HepG2 (cell line): ENCODE data around the gene C2orf42. TPM values are rescaled to one million over a fixed set of nuclear protein-coding genes. Genes with fewer than 3 reads are reported as not detected.

Experiments used
- FOXK2 ChIP-seq: fragments of 450-650 bp; IDR thresholded peaks from 2 replicates; pipeline ENCODE4 v1.6.1; 2016
- GZF1 ChIP-seq: sonication (generic); formaldehyde crosslinking; IDR thresholded peaks from 2 replicates; pipeline ENCODE4 v1.5.1; 2020; ENCODE audit warnings: mild to moderate bottlenecking, missing genetic modification reagents
- HOXD1 ChIP-seq: sonication (generic); formaldehyde crosslinking; IDR thresholded peaks from 2 replicates; pipeline ENCODE4 v1.5.0; 2020; ENCODE audit warnings: missing genetic modification reagents
- NFKB2 ChIP-seq: sonication (generic); formaldehyde crosslinking; IDR thresholded peaks from 2 replicates; pipeline ENCODE4 v1.4.0; 2020; ENCODE audit warnings: missing genetic modification reagents, borderline replicate concordance
- NPAS2 ChIP-seq: sonication (generic); formaldehyde crosslinking; IDR thresholded peaks from 2 replicates; pipeline ENCODE4 v1.8.0; 2022; ENCODE audit warnings: mild to moderate bottlenecking, missing genetic modification reagents, borderline replicate concordance
- RAD21 ChIP-seq: fragments of 450-650 bp; formaldehyde crosslinking; IDR thresholded peaks from 2 replicates; pipeline ENCODE4 v1.5.0; 2020; ENCODE audit warnings: mild to moderate bottlenecking
- ZFX ChIP-seq: sonication (generic); formaldehyde crosslinking; IDR thresholded peaks from 2 replicates; pipeline ENCODE4 v1.4.0; 2020; ENCODE audit warnings: mild to moderate bottlenecking, low read depth, missing genetic modification reagents, moderate library complexity
- ZNF274 ChIP-seq: sonication (generic); formaldehyde crosslinking; IDR thresholded peaks from 2 replicates; pipeline ENCODE4 v1.5.1; 2020; ENCODE audit warnings: mild to moderate bottlenecking, missing genetic modification reagents
- ZNF354B ChIP-seq: sonication (generic); formaldehyde crosslinking; IDR thresholded peaks from 2 replicates; pipeline ENCODE4 v1.8.0; 2022; ENCODE audit warnings: mild to moderate bottlenecking, missing genetic modification reagents
- ZNF414 ChIP-seq: sonication (generic); formaldehyde crosslinking; IDR thresholded peaks from 2 replicates; pipeline ENCODE4 v1.5.0; 2020; ENCODE audit warnings: missing genetic modification reagents
- ZNF766 ChIP-seq: sonication (generic); formaldehyde crosslinking; IDR thresholded peaks from 2 replicates; pipeline ENCODE4 v1.5.0; 2020; ENCODE audit warnings: missing genetic modification reagents, borderline replicate concordance
- ZSCAN29 ChIP-seq: sonication (generic); formaldehyde crosslinking; conservative IDR thresholded peaks from 2 replicates; pipeline ENCODE4 v1.4.0; 2020; ENCODE audit warnings: mild to moderate bottlenecking, missing genetic modification reagents
- polyA plus RNA-seq, 8 experiments: library from polyadenylated mRNA; depleted of rRNA in 3 of 8; stranded (reverse) in 7 of 8; unstranded in 1 of 8; fragments of >200 nt; fragmentation: Illumina TruSeq in 4 of 8; extraction: Trizol in 4 of 8; gene quantifications; 2 replicates each; pipeline versions ENCODE4 v1.2.1 to v1.2.3, GENCODE V29; 2011 to 2016; ENCODE audit warnings: low read depth in 4 of 8, missing spikeins in 1 of 8, mixed read lengths in 1 of 8; ENCODE audit not compliant: insufficient read depth in 1 of 8
- total RNA-seq, 5 experiments: library from RNA; depleted of rRNA; stranded (reverse); fragments of >200 nt; fragmentation: Illumina TruSeq; extraction: Trizol; gene quantifications; 2 replicates each; pipeline ENCODE4 v1.2.3, GENCODE V29; 2016; ENCODE audit warnings: low read depth in 1 of 5
- TF ChIP-seq, protein P1 (sequence below): sonication (generic); formaldehyde crosslinking; IDR thresholded peaks from 2 replicates; pipeline ENCODE4 v1.5.1; 2020; ENCODE audit warnings: mild to moderate bottlenecking, missing genetic modification reagents, moderate library complexity
- TF ChIP-seq, protein P2 (sequence below): sonication (generic); formaldehyde crosslinking; IDR thresholded peaks from 2 replicates; pipeline ENCODE4 v1.4.0; 2020; ENCODE audit warnings: low read depth, mild to moderate bottlenecking, missing genetic modification reagents
- TF ChIP-seq, protein P3 (sequence below): IDR thresholded peaks from 2 replicates; pipeline ENCODE4 v1.6.1; 2016; ENCODE audit warnings: missing genetic modification reagents, missing compliant biosample characterization
- TF ChIP-seq, protein P4 (sequence below): sonication (generic); formaldehyde crosslinking; IDR thresholded peaks from 2 replicates; pipeline ENCODE4 v1.8.1; 2023; ENCODE audit warnings: mild to moderate bottlenecking, missing genetic modification reagents
- TF ChIP-seq, protein P5 (sequence below): IDR thresholded peaks from 2 replicates; pipeline ENCODE4 v1.6.1; 2016; ENCODE audit warnings: mild to moderate bottlenecking

C2orf42 gene
- total and polyA plus RNA-seq, 2 of the 13 experiments (the other 11 are each of a cell fraction or from before 2014, with no cell fraction given), result 9.3 to 9.9 TPM

- TF ChIP-seq, protein P1, sequence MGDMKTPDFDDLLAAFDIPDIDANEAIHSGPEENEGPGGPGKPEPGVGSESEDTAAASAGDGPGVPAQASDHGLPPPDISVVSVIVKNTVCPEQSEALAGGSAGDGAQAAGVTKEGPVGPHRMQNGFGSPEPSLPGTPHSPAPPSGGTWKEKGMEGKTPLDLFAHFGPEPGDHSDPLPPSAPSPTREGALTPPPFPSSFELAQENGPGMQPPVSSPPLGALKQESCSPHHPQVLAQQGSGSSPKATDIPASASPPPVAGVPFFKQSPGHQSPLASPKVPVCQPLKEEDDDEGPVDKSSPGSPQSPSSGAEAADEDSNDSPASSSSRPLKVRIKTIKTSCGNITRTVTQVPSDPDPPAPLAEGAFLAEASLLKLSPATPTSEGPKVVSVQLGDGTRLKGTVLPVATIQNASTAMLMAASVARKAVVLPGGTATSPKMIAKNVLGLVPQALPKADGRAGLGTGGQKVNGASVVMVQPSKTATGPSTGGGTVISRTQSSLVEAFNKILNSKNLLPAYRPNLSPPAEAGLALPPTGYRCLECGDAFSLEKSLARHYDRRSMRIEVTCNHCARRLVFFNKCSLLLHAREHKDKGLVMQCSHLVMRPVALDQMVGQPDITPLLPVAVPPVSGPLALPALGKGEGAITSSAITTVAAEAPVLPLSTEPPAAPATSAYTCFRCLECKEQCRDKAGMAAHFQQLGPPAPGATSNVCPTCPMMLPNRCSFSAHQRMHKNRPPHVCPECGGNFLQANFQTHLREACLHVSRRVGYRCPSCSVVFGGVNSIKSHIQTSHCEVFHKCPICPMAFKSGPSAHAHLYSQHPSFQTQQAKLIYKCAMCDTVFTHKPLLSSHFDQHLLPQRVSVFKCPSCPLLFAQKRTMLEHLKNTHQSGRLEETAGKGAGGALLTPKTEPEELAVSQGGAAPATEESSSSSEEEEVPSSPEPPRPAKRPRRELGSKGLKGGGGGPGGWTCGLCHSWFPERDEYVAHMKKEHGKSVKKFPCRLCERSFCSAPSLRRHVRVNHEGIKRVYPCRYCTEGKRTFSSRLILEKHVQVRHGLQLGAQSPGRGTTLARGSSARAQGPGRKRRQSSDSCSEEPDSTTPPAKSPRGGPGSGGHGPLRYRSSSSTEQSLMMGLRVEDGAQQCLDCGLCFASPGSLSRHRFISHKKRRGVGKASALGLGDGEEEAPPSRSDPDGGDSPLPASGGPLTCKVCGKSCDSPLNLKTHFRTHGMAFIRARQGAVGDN (CRISPR knock-in tag), result peak; percentile 25; the same call in 1 of the 2 replicates
- TF ChIP-seq ZNF414 (CRISPR knock-in tag) (no peak), GZF1 (no peak), ZFX (CRISPR knock-in tag) (peak; percentile 51), ZSCAN29 (no peak), NFKB2 (CRISPR knock-in tag) (no peak), RAD21 (CRISPR knock-in tag) (no peak), ZNF274 (CRISPR knock-in tag) (0 out of 2 replicates have a peak, but pooled peaks have one; percentile 49), ZNF766 (CRISPR knock-in tag) (no peak), ZNF354B (CRISPR knock-in tag) (no peak), HOXD1 (CRISPR knock-in tag) (no peak), NPAS2 (CRISPR knock-in tag) (no peak), FOXK2 (no peak)
- TF ChIP-seq, protein P2, sequence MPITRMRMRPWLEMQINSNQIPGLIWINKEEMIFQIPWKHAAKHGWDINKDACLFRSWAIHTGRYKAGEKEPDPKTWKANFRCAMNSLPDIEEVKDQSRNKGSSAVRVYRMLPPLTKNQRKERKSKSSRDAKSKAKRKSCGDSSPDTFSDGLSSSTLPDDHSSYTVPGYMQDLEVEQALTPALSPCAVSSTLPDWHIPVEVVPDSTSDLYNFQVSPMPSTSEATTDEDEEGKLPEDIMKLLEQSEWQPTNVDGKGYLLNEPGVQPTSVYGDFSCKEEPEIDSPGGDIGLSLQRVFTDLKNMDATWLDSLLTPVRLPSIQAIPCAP (CRISPR knock-in tag), result no peak
- TF ChIP-seq, protein P3, sequence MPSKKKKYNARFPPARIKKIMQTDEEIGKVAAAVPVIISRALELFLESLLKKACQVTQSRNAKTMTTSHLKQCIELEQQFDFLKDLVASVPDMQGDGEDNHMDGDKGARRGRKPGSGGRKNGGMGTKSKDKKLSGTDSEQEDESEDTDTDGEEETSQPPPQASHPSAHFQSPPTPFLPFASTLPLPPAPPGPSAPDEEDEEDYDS (CRISPR knock-in tag), result 0 out of 2 replicates have a peak, but pooled peaks have one; percentile 12
- TF ChIP-seq, protein P4, sequence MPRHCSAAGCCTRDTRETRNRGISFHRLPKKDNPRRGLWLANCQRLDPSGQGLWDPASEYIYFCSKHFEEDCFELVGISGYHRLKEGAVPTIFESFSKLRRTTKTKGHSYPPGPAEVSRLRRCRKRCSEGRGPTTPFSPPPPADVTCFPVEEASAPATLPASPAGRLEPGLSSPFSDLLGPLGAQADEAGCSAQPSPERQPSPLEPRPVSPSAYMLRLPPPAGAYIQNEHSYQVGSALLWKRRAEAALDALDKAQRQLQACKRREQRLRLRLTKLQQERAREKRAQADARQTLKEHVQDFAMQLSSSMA (CRISPR knock-in tag), result 0 out of 2 replicates have a peak, but pooled peaks have one; percentile 39
- TF ChIP-seq, protein P5, sequence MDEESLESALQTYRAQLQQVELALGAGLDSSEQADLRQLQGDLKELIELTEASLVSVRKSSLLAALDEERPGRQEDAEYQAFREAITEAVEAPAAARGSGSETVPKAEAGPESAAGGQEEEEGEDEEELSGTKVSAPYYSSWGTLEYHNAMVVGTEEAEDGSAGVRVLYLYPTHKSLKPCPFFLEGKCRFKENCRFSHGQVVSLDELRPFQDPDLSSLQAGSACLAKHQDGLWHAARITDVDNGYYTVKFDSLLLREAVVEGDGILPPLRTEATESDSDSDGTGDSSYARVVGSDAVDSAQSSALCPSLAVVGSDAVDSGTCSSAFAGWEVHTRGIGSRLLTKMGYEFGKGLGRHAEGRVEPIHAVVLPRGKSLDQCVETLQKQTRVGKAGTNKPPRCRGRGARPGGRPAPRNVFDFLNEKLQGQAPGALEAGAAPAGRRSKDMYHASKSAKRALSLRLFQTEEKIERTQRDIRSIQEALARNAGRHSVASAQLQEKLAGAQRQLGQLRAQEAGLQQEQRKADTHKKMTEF (CRISPR knock-in tag), result no peak
Observed at GRCh38 chr2:70121627-70122372, 69.0 kb downstream of the C2orf42 start (continued).
